Fibroblast of the aortic adventitia (primary cell): ENCODE data around the gene ACTL9. TPM values are rescaled to one million over a fixed set of nuclear protein-coding genes. Genes with fewer than 3 reads are reported as not detected.

Experiments used
- DNase-seq: peaks from one replicate; pipeline ENCODE4 v3.0.0-alpha.2; 2010; ENCODE audit warnings: low read depth
- H3K4me3 ChIP-seq: 2 replicates; pipeline ENCODE4 v1.5.1; 2011; ENCODE audit warnings: low read depth, mild to moderate bottlenecking, control low read depth, low read length, moderate library complexity
- total RNA-seq: library from RNA; depleted of rRNA; stranded (reverse); fragments of >200 nt; gene quantifications from 2 replicates; pipeline ENCODE4 v1.2.3, GENCODE V29; 2012; ENCODE audit warnings: low replicate concordance
- TF ChIP-seq, protein P1 (sequence below): IDR thresholded peaks from 2 replicates; pipeline ENCODE4 v1.5.1; 2011; ENCODE audit warnings: mild to moderate bottlenecking, low read length, control low read depth, inconsistent platforms; ENCODE audit not compliant: insufficient read depth

The ACTL9 gene
- total RNA-seq, 1 donor = not detected

DNA sequence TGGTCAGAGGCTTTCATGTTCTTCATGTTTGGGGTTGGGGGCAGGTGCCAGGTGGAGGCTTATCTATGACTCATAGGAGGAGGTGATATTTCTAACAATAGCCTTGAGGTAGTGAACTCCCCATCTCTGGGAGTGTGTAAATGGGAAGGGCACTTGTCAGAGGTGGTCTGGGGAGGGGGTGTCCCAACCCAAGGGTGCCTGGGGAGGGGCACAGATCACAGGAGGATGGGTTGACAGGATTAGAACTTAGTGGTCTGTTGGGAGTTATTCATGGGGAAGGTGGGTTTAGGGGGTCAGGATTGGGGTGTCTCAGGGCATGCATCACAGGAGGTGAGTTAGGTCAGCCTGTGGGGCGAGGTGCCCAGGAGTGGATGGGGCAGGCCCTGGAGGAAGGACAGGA lies 1.6 kb downstream of the ACTL9 start:
- no peak overlapping the region for H3K4me3 ChIP-seq
- TF ChIP-seq, protein P1, sequence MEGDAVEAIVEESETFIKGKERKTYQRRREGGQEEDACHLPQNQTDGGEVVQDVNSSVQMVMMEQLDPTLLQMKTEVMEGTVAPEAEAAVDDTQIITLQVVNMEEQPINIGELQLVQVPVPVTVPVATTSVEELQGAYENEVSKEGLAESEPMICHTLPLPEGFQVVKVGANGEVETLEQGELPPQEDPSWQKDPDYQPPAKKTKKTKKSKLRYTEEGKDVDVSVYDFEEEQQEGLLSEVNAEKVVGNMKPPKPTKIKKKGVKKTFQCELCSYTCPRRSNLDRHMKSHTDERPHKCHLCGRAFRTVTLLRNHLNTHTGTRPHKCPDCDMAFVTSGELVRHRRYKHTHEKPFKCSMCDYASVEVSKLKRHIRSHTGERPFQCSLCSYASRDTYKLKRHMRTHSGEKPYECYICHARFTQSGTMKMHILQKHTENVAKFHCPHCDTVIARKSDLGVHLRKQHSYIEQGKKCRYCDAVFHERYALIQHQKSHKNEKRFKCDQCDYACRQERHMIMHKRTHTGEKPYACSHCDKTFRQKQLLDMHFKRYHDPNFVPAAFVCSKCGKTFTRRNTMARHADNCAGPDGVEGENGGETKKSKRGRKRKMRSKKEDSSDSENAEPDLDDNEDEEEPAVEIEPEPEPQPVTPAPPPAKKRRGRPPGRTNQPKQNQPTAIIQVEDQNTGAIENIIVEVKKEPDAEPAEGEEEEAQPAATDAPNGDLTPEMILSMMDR = no peak
- DNase-seq = no peak

DNA sequence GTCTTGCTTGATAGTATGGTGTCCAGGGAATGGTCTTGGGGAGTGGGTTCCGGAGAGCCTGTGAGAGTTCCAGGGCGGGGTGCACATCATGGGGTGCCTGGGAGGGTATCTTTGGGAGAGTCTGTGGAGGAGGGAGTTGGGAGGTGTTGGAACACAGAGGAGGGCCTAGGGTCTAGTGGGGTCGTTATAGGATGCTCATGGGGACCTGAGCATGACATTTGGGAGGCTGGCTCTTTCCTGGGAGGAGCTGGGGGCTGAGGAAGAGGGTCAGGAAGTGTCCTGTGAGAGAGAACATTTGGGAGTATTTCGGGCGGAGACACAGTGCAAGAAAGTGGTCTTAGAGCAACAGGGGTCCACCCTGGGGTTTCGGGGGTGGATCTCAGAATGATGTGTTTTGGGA lies 2.7 kb downstream of the ACTL9 start:
- no peak for DNase-seq
- TF ChIP-seq, protein P1 = no peak
- no peak overlapping the region for H3K4me3 ChIP-seq

DNA sequence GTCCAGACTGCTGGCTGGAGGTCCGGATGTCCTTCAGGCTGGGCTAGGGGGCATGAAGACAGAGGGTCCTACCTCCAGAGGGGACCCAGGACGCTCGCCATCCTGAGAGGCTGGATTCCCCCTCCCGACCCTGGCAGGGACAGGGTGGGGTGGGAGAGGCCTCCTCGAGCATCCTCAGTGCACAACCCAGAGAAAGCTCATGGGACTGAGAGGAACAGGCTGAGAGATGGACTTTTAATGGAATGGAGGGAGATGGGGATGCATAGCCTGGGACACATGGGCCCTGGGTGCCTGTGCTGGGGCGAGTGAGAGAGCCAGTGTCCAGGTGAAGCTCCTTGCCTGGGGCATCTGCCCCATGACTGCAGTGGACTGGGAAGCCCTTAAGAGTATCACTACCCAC lies 3.1 kb downstream of the ACTL9 start:
- no peak overlapping the region for H3K4me3 ChIP-seq
- DNase-seq = no peak
- TF ChIP-seq, protein P1 = no peak

DNA sequence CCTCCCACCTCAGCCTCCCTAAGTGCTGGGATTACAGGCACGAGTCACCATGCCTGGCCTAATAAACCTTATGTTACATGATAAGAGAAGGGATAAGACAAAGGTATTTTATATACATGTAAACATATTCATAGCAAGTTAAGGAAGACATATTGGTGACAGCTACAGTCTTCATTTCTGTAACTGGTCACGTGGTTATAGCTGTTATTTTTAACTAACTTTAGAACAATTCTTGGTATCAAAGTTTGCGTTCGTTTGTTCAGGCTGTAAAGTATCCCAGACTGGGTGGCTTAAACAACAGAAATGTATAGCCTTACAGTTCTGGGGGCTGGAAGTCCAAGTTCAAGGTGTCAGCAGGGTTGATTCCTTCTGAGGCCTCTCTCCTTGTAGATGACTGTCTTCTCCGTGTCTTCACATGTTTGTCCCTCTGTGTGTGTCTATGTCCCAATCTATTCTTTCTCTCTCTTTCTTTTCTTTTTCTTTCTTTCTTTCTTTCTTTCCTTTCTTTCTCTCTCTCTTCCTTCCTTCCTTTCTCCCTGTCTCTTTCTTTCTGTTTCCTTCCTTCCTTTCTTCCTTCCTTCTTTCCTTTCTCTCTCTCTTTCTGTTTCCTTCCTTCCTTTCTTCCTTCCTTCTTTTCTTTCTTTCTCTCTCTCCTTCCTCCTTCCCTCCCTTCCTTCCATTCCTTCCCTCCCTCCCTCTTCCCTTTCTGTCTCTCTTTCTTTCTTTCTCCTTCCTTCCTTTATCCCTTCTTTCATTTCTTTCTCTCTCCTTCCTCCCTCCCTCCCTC lies 7.6 kb downstream of the ACTL9 start:
- no peak for DNase-seq
- TF ChIP-seq, protein P1 = no peak
- H3K4me3 ChIP-seq = no peak overlapping the region

DNA sequence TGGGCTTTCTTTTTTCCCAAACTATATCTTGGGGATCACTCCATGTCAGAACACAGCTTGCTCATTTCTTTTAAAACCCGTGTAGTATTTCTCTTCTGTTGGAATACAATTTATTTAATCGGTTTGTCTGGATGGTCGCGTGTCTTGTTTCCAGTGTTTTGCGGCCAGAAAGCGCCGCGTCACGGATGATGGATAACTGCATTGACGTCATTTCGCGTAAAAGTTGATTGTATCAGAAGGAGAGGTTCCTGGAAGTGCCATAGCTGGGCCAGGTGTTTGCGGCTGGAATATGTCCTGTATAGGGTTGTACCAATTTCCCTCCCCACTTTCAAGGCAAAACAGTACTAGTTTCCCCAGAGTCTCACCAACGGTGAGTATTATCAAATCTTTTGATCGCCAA lies 9.7 kb downstream of the ACTL9 start:
- H3K4me3 ChIP-seq = no peak overlapping the region
- no peak for DNase-seq
- TF ChIP-seq, protein P1 = no peak

DNA sequence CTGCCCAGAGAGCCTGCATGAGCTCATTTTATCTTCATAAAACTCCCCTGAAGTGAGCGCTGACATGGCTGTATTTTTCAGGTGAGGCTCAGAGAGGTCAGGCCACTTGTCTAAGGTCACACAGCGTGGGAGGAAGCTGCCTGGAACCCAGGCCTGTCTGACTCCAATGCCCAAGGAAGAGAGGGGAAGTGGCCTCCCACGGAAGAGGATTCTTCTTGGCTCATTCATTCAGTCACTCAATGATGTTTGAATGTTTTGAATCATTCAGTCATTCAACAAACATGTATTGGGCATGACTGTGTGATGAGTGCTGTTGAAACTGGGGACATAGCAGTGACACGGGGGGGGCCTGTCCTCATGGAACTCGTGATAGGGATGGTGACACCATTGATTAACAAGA lies 12.0 kb downstream of the ACTL9 start:
- DNase-seq = no peak
- TF ChIP-seq, protein P1 = no peak
- no peak overlapping the region for H3K4me3 ChIP-seq
